HepG2 (cell line): ENCODE measurements around the gene NOTCH3.

Experiments used
- CTCF ChIP-seq: sonication (generic); formaldehyde crosslinking; IDR thresholded peaks from 2 replicates; pipeline ENCODE4 v1.5.0; 2020; ENCODE audit warnings: mild to moderate bottlenecking, missing genetic modification reagents, moderate library complexity
- HIVEP1 ChIP-seq: sonication (generic); formaldehyde crosslinking; IDR thresholded peaks from 2 replicates; pipeline ENCODE4 v1.4.0; 2020; ENCODE audit warnings: mild to moderate bottlenecking, missing genetic modification reagents
- HOXA7 ChIP-seq: sonication (generic); formaldehyde crosslinking; IDR thresholded peaks from 2 replicates; pipeline ENCODE4 v1.8.1; 2022; ENCODE audit warnings: mild to moderate bottlenecking, missing genetic modification reagents, moderate library complexity
- KDM5A ChIP-seq: fragments of 200-600 bp; sonication (generic); IDR thresholded peaks from 2 replicates; pipeline ENCODE4 v1.7.0; 2018; ENCODE audit warnings: antibody characterized with exemption, mild to moderate bottlenecking, low read length, borderline replicate concordance
- KLF15 ChIP-seq: sonication (generic); formaldehyde crosslinking; IDR thresholded peaks from 2 replicates; pipeline ENCODE4 v1.8.1; 2023; ENCODE audit warnings: borderline replicate concordance, mild to moderate bottlenecking, inconsistent platforms, missing genetic modification reagents, mixed read lengths
- MAFG ChIP-seq: sonication (generic); formaldehyde crosslinking; IDR thresholded peaks from 2 replicates; pipeline ENCODE4 v1.5.1; 2020; ENCODE audit warnings: mild to moderate bottlenecking, missing genetic modification reagents
- POLR2AphosphoS5 ChIP-seq: IDR thresholded peaks from 2 replicates; pipeline ENCODE4 v1.6.1; 2012; ENCODE audit warnings: low read depth, low read length
- SIX1 ChIP-seq: sonication (generic); formaldehyde crosslinking; IDR thresholded peaks from 2 replicates; pipeline ENCODE4 v1.4.0; 2020; ENCODE audit warnings: missing genetic modification reagents, borderline replicate concordance
- TBP ChIP-seq: sonication (generic); formaldehyde crosslinking; IDR thresholded peaks from 2 replicates; pipeline ENCODE4 v1.5.0; 2020; ENCODE audit warnings: missing genetic modification reagents
- TRIM24 ChIP-seq: sonication (generic); formaldehyde crosslinking; IDR thresholded peaks from 2 replicates; pipeline ENCODE4 v1.8.0; 2022; ENCODE audit warnings: mild to moderate bottlenecking, missing genetic modification reagents
- ZNF549 ChIP-seq: sonication (generic); formaldehyde crosslinking; IDR thresholded peaks from 2 replicates; pipeline ENCODE4 v1.5.0; 2020; ENCODE audit warnings: missing genetic modification reagents
- ZNF556 ChIP-seq: sonication (generic); formaldehyde crosslinking; IDR thresholded peaks from 2 replicates; pipeline ENCODE4 v1.4.0; 2020; ENCODE audit warnings: mild to moderate bottlenecking, missing genetic modification reagents, borderline replicate concordance
- ZNF766 ChIP-seq: sonication (generic); formaldehyde crosslinking; IDR thresholded peaks from 2 replicates; pipeline ENCODE4 v1.5.0; 2020; ENCODE audit warnings: missing genetic modification reagents, borderline replicate concordance
- TF ChIP-seq, protein P1 (sequence below): IDR thresholded peaks from 2 replicates; pipeline ENCODE4 v1.6.1; 2016; ENCODE audit warnings: missing compliant biosample characterization, missing genetic modification reagents, borderline replicate concordance

DNA sequence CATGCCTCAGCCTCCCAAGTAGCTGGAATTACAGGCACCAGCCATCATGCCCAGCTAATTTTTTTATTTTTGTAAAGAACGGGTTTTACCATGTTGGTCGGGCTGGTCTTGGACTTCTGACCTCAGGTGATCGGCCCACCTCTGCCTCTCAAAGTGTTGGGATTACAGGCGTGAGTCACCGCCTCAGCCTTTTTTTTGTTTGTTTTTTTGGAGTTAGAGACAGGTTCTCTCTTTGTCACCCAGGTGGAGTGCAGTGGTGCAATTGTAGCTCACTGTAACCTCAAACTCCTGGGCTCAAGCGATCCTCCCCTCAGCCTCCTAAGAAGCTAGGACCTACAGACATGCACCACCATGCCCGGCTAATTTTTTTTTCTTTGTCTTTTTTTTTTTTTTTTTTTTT is 15.6 kb upstream of the NOTCH3 start:
- TF ChIP-seq HIVEP1 (no peak), HOXA7 (CRISPR knock-in tag) (no peak), ZNF549 (CRISPR knock-in tag) (no peak), ZNF766 (CRISPR knock-in tag) (no peak), TRIM24 (CRISPR knock-in tag) (no peak), ZNF556 (CRISPR knock-in tag) (no peak), TBP (no peak), KLF15 (CRISPR knock-in tag) (no peak), SIX1 (CRISPR knock-in tag) (no peak), CTCF (CRISPR knock-in tag) (no peak), POLR2AphosphoS5 (no peak), KDM5A (no peak), MAFG (no peak)
- TF ChIP-seq, protein P1, sequence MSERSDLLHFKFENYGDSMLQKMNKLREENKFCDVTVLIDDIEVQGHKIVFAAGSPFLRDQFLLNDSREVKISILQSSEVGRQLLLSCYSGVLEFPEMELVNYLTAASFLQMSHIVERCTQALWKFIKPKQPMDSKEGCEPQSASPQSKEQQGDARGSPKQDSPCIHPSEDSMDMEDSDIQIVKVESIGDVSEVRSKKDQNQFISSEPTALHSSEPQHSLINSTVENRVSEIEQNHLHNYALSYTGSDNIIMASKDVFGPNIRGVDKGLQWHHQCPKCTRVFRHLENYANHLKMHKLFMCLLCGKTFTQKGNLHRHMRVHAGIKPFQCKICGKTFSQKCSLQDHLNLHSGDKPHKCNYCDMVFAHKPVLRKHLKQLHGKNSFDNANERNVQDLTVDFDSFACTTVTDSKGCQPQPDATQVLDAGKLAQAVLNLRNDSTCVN (CRISPR knock-in tag), result no peak
